Mammary epithelial cell (primary cell): Measurements from ENCODE around the gene RNPEPL1.
A peak's percentile ranks its signal among the peaks of the same experiment; 100 is the strongest.

Experiments
- CTCF ChIP-seq, 2 donors: IDR thresholded peaks in 1 of 2; conservative IDR thresholded peaks in 1 of 2; 2 replicates each; pipeline ENCODE4 v1.5.1; 2011 to 2012; ENCODE audit warnings: inconsistent platforms in 2 of 2, low read length in 2 of 2, mild to moderate bottlenecking in 2 of 2, control low read depth in 1 of 2, low read depth in 1 of 2; ENCODE audit not compliant: insufficient read depth in 1 of 2; ENCODE audit errors: extremely low read depth in 1 of 2
- EZH2 ChIP-seq: IDR thresholded peaks from 2 replicates; pipeline ENCODE4 v1.6.1; 2012; ENCODE audit warnings: low read length, inconsistent platforms, borderline replicate concordance

GRCh38 chr2:240595381-240596079 lies 27.2 kb downstream of the RNPEPL1 start:
- TF ChIP-seq CTCF (conservative IDR thresholded peaks at IDR 0.05 in 1 of 2, IDR thresholded peaks at IDR 0.05 in 1 of 2; ENCODE audit: extremely low read depth in 1 of 2, insufficient read depth in 1 of 2, low read depth in 1 of 2, low read length in 2 of 2) (peak; percentile 9 to 31), EZH2 (no peak)
